GM12878 (cell line): ENCODE results near the gene MND1.

Source experiments
- ATF7 ChIP-seq: fragments of 450-650 bp; IDR thresholded peaks from 2 replicates; pipeline ENCODE4 v1.6.1; 2016; ENCODE audit warnings: low read depth, mild to moderate bottlenecking
- EP300 ChIP-seq, 2 experiments: fragments of 150-350 bp in 1 of 2; IDR thresholded peaks; 2 replicates each; pipeline ENCODE4 v1.6.1; 2011 to 2012; ENCODE audit warnings: low read depth in 2 of 2, low read length in 2 of 2, borderline replicate concordance in 1 of 2, improper control_type of control experiment in 1 of 2, inconsistent platforms in 1 of 2; ENCODE audit not compliant: control insufficient read depth in 1 of 2
- GABPA ChIP-seq: IDR thresholded peaks from 2 replicates; pipeline ENCODE4 v1.6.1; 2014; ENCODE audit warnings: antibody characterized with exemption, low read depth, mild to moderate bottlenecking, inconsistent platforms
- MYC ChIP-seq: IDR thresholded peaks from 2 replicates; pipeline ENCODE4 v1.6.1; 2011; ENCODE audit warnings: mild to moderate bottlenecking, low read length, moderate library complexity, inconsistent platforms; ENCODE audit not compliant: insufficient read depth, insufficient replicate concordance, insufficient read length, severe bottlenecking
- NFYA ChIP-seq: IDR thresholded peaks from 2 replicates; pipeline ENCODE4 v1.6.1; 2011; ENCODE audit warnings: low read depth, mild to moderate bottlenecking, low read length, improper control_type of control experiment, borderline replicate concordance
- POLR2A ChIP-seq: IDR thresholded peaks from 2 replicates; pipeline ENCODE4 v1.6.1; 2011; ENCODE audit warnings: low read depth, mild to moderate bottlenecking, low read length
- POLR2AphosphoS2 ChIP-seq: IDR thresholded peaks from 2 replicates; pipeline ENCODE4 v1.6.1; 2011; ENCODE audit warnings: low read depth, mild to moderate bottlenecking, low read length, improper control_type of control experiment, moderate library complexity
- REST ChIP-seq: IDR thresholded peaks from 2 replicates; pipeline ENCODE4 v1.6.1; 2012; ENCODE audit warnings: mild to moderate bottlenecking, low read depth, low read length
- SMAD5 ChIP-seq: IDR thresholded peaks from 2 replicates; pipeline ENCODE4 v1.6.1; 2016; ENCODE audit warnings: antibody characterized with exemption, low read depth
- SPI1 ChIP-seq: IDR thresholded peaks from 2 replicates; pipeline ENCODE4 v1.6.1; 2011; ENCODE audit warnings: low read depth, mild to moderate bottlenecking, low read length, moderate library complexity, borderline replicate concordance; ENCODE audit not compliant: insufficient read depth
- YY1 ChIP-seq: IDR thresholded peaks from 2 replicates; pipeline ENCODE4 v1.6.1; 2011; ENCODE audit warnings: low read depth, mild to moderate bottlenecking, low read length
- TF ChIP-seq, protein P1 (sequence below): fragments of 450-650 bp; IDR thresholded peaks from 2 replicates; pipeline ENCODE4 v1.6.1; 2017; ENCODE audit warnings: mild to moderate bottlenecking
- TF ChIP-seq, protein P2 (sequence below), 3 experiments: IDR thresholded peaks in 2 of 3; conservative IDR thresholded peaks in 1 of 3; 2 replicates each; pipeline ENCODE4 v1.5.1; 2011; ENCODE audit warnings: low read depth in 3 of 3, low read length in 3 of 3, mild to moderate bottlenecking in 3 of 3, control low read depth in 2 of 3, moderate library complexity in 2 of 3, inconsistent platforms in 1 of 3, mixed read lengths in 1 of 3; ENCODE audit not compliant: control insufficient read depth in 2 of 3, insufficient read depth in 1 of 3; ENCODE audit errors: extremely low read depth in 1 of 3
- TF ChIP-seq, protein P3 (sequence below): IDR thresholded peaks from 2 replicates; pipeline ENCODE4 v1.6.1; 2012; ENCODE audit warnings: low read depth, low read length, improper control_type of control experiment

- TF ChIP-seq POLR2AphosphoS2 (no peak), YY1 (no peak), GABPA (no peak), NFYA (no peak), REST (no peak), POLR2A (no peak), SPI1 (no peak), MYC (no peak), SMAD5 (no peak), ATF7 (no peak), EP300 (IDR thresholded peaks at IDR 0.05; ENCODE audit: borderline replicate concordance in 1 of 2, control insufficient read depth in 1 of 2, low read depth in 2 of 2, low read length in 2 of 2) (no peak)
- TF ChIP-seq, protein P1, sequence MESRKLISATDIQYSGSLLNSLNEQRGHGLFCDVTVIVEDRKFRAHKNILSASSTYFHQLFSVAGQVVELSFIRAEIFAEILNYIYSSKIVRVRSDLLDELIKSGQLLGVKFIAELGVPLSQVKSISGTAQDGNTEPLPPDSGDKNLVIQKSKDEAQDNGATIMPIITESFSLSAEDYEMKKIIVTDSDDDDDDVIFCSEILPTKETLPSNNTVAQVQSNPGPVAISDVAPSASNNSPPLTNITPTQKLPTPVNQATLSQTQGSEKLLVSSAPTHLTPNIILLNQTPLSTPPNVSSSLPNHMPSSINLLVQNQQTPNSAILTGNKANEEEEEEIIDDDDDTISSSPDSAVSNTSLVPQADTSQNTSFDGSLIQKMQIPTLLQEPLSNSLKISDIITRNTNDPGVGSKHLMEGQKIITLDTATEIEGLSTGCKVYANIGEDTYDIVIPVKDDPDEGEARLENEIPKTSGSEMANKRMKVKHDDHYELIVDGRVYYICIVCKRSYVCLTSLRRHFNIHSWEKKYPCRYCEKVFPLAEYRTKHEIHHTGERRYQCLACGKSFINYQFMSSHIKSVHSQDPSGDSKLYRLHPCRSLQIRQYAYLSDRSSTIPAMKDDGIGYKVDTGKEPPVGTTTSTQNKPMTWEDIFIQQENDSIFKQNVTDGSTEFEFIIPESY = no peak
- TF ChIP-seq, protein P2, sequence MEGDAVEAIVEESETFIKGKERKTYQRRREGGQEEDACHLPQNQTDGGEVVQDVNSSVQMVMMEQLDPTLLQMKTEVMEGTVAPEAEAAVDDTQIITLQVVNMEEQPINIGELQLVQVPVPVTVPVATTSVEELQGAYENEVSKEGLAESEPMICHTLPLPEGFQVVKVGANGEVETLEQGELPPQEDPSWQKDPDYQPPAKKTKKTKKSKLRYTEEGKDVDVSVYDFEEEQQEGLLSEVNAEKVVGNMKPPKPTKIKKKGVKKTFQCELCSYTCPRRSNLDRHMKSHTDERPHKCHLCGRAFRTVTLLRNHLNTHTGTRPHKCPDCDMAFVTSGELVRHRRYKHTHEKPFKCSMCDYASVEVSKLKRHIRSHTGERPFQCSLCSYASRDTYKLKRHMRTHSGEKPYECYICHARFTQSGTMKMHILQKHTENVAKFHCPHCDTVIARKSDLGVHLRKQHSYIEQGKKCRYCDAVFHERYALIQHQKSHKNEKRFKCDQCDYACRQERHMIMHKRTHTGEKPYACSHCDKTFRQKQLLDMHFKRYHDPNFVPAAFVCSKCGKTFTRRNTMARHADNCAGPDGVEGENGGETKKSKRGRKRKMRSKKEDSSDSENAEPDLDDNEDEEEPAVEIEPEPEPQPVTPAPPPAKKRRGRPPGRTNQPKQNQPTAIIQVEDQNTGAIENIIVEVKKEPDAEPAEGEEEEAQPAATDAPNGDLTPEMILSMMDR (IDR thresholded peaks at IDR 0.05 in 2 of 3, conservative IDR thresholded peaks at IDR 0.05 in 1 of 3; ENCODE audit: control insufficient read depth in 2 of 3, extremely low read depth in 1 of 3, insufficient read depth in 1 of 3, low read depth in 3 of 3, low read length in 3 of 3) = no peak
- TF ChIP-seq, protein P3, sequence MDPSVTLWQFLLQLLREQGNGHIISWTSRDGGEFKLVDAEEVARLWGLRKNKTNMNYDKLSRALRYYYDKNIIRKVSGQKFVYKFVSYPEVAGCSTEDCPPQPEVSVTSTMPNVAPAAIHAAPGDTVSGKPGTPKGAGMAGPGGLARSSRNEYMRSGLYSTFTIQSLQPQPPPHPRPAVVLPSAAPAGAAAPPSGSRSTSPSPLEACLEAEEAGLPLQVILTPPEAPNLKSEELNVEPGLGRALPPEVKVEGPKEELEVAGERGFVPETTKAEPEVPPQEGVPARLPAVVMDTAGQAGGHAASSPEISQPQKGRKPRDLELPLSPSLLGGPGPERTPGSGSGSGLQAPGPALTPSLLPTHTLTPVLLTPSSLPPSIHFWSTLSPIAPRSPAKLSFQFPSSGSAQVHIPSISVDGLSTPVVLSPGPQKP = no peak
Observed at GRCh38 chr4:153322791-153323190, 21.7 kb upstream of the MND1 start.
